Loucy (cell line): ENCODE results near the gene TMEM181.

Source experiments
- H2AFZ ChIP-seq: fragments of 200-600 bp; sonication (generic); 2 replicates; pipeline ENCODE4 v1.6.0; 2016; ENCODE audit warnings: antibody characterized with exemption, mild to moderate bottlenecking, low read length, moderate library complexity
- H3F3A ChIP-seq: fragments of 200-600 bp; 2 replicates; pipeline ENCODE4 v1.6.0; 2016; ENCODE audit warnings: antibody characterized with exemption, low read depth, mild to moderate bottlenecking
- H3K27me3 ChIP-seq: fragments of 200-600 bp; sonication (generic); 2 replicates; pipeline ENCODE4 v1.6.1; 2014; ENCODE audit warnings: low read length, mild to moderate bottlenecking; ENCODE audit not compliant: insufficient read depth, poor library complexity, severe bottlenecking
- H3K36me3 ChIP-seq: fragments of 200-600 bp; sonication (generic); 2 replicates; pipeline ENCODE4 v1.6.1; 2016; ENCODE audit warnings: low read length; ENCODE audit not compliant: insufficient read depth
- H3K4me1 ChIP-seq: fragments of 200-600 bp; sonication (generic); 2 replicates; pipeline ENCODE4 v1.5.1; 2014; ENCODE audit warnings: low read length, mild to moderate bottlenecking; ENCODE audit not compliant: insufficient read depth, poor library complexity, severe bottlenecking
- H3K4me2 ChIP-seq: fragments of 200-600 bp; sonication (generic); 2 replicates; pipeline ENCODE4 v1.6.0; 2014; ENCODE audit warnings: antibody characterized with exemption, low read length, low read depth, mild to moderate bottlenecking; ENCODE audit not compliant: poor library complexity, severe bottlenecking
- H3K4me3 ChIP-seq: fragments of 200-600 bp; sonication (generic); 2 replicates; pipeline ENCODE4 v1.5.1; 2014; ENCODE audit warnings: low read length, mild to moderate bottlenecking, mixed read lengths; ENCODE audit not compliant: poor library complexity, severe bottlenecking
- H3K79me2 ChIP-seq: fragments of 200-600 bp; sonication (generic); 2 replicates; pipeline ENCODE4 v1.6.1; 2014; ENCODE audit warnings: low read length; ENCODE audit not compliant: insufficient read depth
- H3K9ac ChIP-seq: fragments of 200-600 bp; sonication (generic); 2 replicates; pipeline ENCODE4 v1.6.0; 2014; ENCODE audit warnings: mild to moderate bottlenecking, low read depth, low read length, moderate library complexity; ENCODE audit not compliant: poor library complexity, severe bottlenecking
- H3K9me2 ChIP-seq: fragments of 200-600 bp; sonication (generic); replicated peaks from 2 replicates; pipeline ENCODE4 v1.6.1; 2016; ENCODE audit warnings: low read depth, low read length, mixed read lengths
- H3K9me3 ChIP-seq: fragments of 200-600 bp; sonication (generic); 2 replicates; pipeline ENCODE4 v1.6.1; 2014; ENCODE audit warnings: mild to moderate bottlenecking, antibody characterized with exemption, low read length, low read depth; ENCODE audit not compliant: insufficient read depth
- H4K20me1 ChIP-seq: fragments of 200-600 bp; sonication (generic); 2 replicates; pipeline ENCODE4 v1.6.0; 2014; ENCODE audit warnings: antibody characterized with exemption, low read length, mild to moderate bottlenecking; ENCODE audit not compliant: insufficient read depth, poor library complexity, severe bottlenecking
- EZH2phosphoT487 ChIP-seq: fragments of 200-600 bp; IDR thresholded peaks from 2 replicates; pipeline ENCODE4 v1.6.1; 2018; ENCODE audit warnings: antibody characterized with exemption, mild to moderate bottlenecking, moderate library complexity, borderline replicate concordance
- TF ChIP-seq, protein P1 (sequence below): fragments of 200-600 bp; sonication (generic); conservative IDR thresholded peaks from 2 replicates; pipeline ENCODE4 v1.5.1; 2014; ENCODE audit warnings: mild to moderate bottlenecking, antibody characterized with exemption, low read length

The TMEM181 gene

DNA sequence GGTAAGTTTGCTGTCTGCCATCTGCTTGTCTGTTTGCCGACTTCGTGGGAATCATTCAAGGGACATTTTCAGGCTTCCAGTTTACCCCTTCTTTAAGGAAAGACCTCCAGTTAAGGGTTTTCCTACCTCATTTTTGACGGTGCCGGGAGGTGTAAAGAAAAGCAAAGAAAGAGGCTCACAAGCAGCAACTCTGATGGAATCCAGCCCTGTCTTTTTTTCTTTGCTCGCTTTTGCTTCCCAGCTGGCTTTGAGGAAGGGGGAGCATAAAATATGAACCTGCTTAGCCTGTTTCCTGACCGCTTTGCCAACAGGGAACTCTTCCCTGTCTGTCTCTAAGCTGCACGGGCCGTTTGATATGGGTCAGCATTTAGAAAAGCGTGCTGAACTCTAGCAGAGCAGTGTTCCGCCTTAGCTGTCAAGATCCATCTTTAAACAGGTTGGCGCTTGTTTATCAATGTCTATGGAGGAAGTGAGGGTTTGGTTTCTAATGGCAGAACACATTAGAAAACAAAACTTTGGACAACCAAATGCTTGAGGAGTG, 103.8 kb downstream of the TMEM181 start:
- Histone ChIP-seq H3K9me2 (no peaks in the 10 kb centered on the region), H3K4me2 (no peak overlapping the region), H3K4me3 (no peak overlapping the region), H2AFZ (no peak overlapping the region), H3F3A (no peaks in the 10 kb centered on the region), H3K27me3 (peaks cover 78% of the 10 kb centered on the region), H3K79me2 (no peaks in the 10 kb centered on the region), H3K9ac (no peak overlapping the region), H4K20me1 (no peaks in the 10 kb centered on the region), H3K9me3 (no peaks in the 10 kb centered on the region), H3K4me1 (no peaks in the 10 kb centered on the region), H3K36me3 (no peaks in the 10 kb centered on the region)
- TF ChIP-seq, protein P1, sequence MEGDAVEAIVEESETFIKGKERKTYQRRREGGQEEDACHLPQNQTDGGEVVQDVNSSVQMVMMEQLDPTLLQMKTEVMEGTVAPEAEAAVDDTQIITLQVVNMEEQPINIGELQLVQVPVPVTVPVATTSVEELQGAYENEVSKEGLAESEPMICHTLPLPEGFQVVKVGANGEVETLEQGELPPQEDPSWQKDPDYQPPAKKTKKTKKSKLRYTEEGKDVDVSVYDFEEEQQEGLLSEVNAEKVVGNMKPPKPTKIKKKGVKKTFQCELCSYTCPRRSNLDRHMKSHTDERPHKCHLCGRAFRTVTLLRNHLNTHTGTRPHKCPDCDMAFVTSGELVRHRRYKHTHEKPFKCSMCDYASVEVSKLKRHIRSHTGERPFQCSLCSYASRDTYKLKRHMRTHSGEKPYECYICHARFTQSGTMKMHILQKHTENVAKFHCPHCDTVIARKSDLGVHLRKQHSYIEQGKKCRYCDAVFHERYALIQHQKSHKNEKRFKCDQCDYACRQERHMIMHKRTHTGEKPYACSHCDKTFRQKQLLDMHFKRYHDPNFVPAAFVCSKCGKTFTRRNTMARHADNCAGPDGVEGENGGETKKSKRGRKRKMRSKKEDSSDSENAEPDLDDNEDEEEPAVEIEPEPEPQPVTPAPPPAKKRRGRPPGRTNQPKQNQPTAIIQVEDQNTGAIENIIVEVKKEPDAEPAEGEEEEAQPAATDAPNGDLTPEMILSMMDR = no peak
- no peak for TF ChIP-seq EZH2phosphoT487

DNA sequence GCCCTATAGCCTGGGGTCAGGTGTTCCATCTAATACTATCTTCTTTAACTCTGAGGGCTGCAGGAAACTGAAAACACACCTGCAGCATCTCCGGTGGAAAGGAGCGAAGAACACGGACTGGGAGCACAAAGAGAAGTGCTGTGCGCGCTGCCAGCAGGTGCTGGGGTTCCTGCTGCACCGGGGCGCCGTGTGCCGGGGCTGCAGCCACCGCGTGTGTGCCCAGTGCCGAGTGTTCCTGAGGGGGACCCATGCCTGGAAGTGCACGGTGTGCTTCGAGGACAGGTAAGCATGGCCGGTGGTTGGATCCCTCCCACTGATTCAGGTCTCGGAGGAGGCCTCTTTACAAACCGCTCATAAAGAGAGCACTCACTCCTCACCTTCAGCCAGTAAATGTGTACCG, 105.4 kb downstream of the TMEM181 start:
- Histone ChIP-seq H3K79me2 (no peaks in the 10 kb centered on the region), H3K4me1 (no peaks in the 10 kb centered on the region), H2AFZ (no peak overlapping the region), H3K4me3 (no peak overlapping the region), H3K4me2 (no peak overlapping the region), H3K9me2 (no peaks in the 10 kb centered on the region), H3F3A (no peaks in the 10 kb centered on the region), H4K20me1 (no peaks in the 10 kb centered on the region), H3K9ac (no peak overlapping the region), H3K9me3 (no peaks in the 10 kb centered on the region), H3K27me3 (peaks cover 81% of the 10 kb centered on the region), H3K36me3 (no peaks in the 10 kb centered on the region)
- TF ChIP-seq, protein P1 = no peak
- TF ChIP-seq EZH2phosphoT487 = no peak

DNA sequence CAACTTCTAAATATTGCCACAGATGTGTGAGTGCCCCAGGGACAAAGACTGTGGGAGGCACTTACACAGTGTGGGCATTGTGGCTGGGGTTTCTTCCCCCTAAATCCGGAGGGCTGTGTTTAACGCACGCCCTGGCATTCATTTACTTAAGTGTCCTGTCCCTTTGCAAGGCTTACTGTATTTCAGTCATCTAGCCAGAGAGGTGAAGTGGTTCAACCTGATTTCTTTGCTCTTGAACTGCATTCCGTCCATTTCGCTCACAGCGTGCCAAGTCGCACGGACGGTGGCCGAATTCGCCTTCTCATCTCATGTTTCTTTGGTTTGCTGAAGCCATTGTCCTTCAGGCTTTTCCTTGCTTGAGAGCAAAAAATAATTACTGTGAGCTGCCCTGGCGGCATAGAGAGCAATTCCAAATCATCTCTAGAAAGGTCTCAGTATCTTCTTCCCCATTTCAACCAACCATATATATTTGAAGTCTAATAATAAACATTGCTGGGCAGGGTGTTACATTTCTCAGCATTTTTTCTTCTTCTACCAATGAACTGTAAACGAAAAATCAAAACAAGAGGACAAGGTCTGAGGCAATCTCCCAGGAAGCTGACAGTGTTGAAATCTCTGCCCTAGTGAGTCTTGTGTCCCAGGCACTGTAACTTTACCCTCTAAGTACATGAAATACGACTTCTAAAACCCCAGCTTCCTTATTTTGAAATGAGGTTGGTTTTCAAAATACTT, 106.9 kb downstream of the TMEM181 start:
- Histone ChIP-seq H3K9me2 (no peaks in the 10 kb centered on the region), H3K36me3 (no peaks in the 10 kb centered on the region), H3K4me1 (no peaks in the 10 kb centered on the region), H3K4me3 (no peak overlapping the region), H3K27me3 (peaks cover 69% of the 10 kb centered on the region), H3F3A (no peaks in the 10 kb centered on the region), H4K20me1 (no peaks in the 10 kb centered on the region), H3K79me2 (no peaks in the 10 kb centered on the region), H3K4me2 (no peak overlapping the region), H2AFZ (no peak overlapping the region), H3K9me3 (no peaks in the 10 kb centered on the region), H3K9ac (no peak overlapping the region)
- no peak for TF ChIP-seq EZH2phosphoT487
- TF ChIP-seq, protein P1 = no peak
